Right lobe of liver (tissue), 4 donors: Measurements from ENCODE around the gene CAPZB.

Experiments
- CTCF ChIP-seq, 4 donors: fragments of 200-600 bp in 3 of 4; fragments of 450-650 bp in 1 of 4; IDR thresholded peaks; one replicate each; pipeline versions ENCODE4 v1.5.1 to v1.8.0; 2016 to 2022; ENCODE audit warnings: antibody characterized with exemption in 4 of 4, mild to moderate bottlenecking in 2 of 4
- POLR2A ChIP-seq: fragments of 450-650 bp; IDR thresholded peaks from one replicate; pipeline ENCODE4 v1.6.1; 2017; ENCODE audit warnings: antibody characterized with exemption, mild to moderate bottlenecking
- donor health status: DM: no; HTN: no; CAD: no.
- donor health status: DM: no; HTN: no; CAD: no.
- donor health status: DM: no; HTN: yes; CAD: no.

GRCh38 chr1:19467199-19468187 lies 17.8 kb downstream of the CAPZB start:
- TF ChIP-seq CTCF (IDR thresholded peaks at IDR 0.05) = no peak
- no peak for TF ChIP-seq POLR2A
